WTC11 (cell line): Measurements from ENCODE around the gene RBMS2.

Source experiments
- CTCF ChIP-seq: fragments of 200-600 bp; IDR thresholded peaks from 2 replicates; pipeline ENCODE4 v1.8.0; 2022; ENCODE audit warnings: antibody characterized with exemption
- E2F1 ChIP-seq: sonication (generic); formaldehyde crosslinking; IDR thresholded peaks from 2 replicates; pipeline ENCODE4 v1.8.0; 2022; ENCODE audit warnings: mild to moderate bottlenecking, missing genetic modification reagents
- ZNF138 ChIP-seq: sonication (generic); formaldehyde crosslinking; conservative IDR thresholded peaks from 2 replicates; pipeline ENCODE4 v1.8.1; 2022; ENCODE audit warnings: mild to moderate bottlenecking, moderate library complexity, missing genetic modification reagents

DNA sequence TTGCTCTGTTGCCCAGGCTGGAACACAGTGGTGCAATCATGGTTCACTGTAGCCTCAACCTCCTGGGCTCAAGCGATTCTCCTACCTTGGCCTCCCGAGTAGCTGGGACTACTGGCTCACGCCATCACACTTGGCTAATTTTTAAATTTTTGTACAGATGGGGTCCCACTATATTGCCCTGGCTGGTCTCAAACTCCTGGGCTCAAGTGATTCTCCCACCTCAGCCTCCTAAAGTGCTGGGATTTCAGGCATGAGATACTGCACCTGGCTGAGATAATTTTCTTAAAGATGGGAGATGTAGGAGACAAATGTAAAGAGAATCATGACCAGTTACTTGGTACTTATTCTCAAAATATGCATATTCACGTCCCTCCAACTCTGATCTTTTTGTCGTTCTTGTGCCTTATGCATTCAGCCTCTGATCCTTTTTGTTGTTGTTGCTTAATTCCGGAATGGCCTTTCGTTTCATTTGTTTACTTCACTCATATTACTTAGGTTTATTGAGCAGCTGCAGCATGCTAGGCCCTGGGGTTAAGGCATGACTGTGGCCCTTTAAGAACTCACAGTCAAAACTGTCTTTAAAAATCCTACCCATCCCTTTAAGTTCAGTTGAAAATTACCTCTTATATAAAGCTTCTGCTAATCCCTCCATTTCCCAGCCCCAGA is 8.9 kb downstream of the RBMS2 start:
- no peak for TF ChIP-seq ZNF138 (CRISPR knock-in tag)
- TF ChIP-seq CTCF: no peak
- no peak for TF ChIP-seq E2F1
